KMS-11 (cell line): ENCODE measurements around the gene GRIP1.

ENCODE experiments used
- H2AFZ ChIP-seq: fragments of 200-600 bp; sonication (generic); 2 replicates; pipeline ENCODE4 v1.6.1; 2016; ENCODE audit warnings: antibody characterized with exemption, mixed run types, low read depth
- H3K27ac ChIP-seq: fragments of 200-600 bp; sonication (generic); 2 replicates; pipeline ENCODE4 v1.6.1; 2016; ENCODE audit warnings: mild to moderate bottlenecking, mixed run types
- H3K27me3 ChIP-seq: fragments of 200-600 bp; sonication (generic); 2 replicates; pipeline ENCODE4 v1.6.1; 2017; ENCODE audit warnings: mild to moderate bottlenecking, low read depth, mixed run types, moderate library complexity; ENCODE audit not compliant: insufficient read depth
- H3K36me3 ChIP-seq: fragments of 200-600 bp; sonication (generic); 2 replicates; pipeline ENCODE4 v1.6.1; 2017; ENCODE audit warnings: mild to moderate bottlenecking, mixed run types; ENCODE audit not compliant: insufficient read depth
- H3K4me1 ChIP-seq: fragments of 200-600 bp; sonication (generic); 2 replicates; pipeline ENCODE4 v1.6.1; 2016; ENCODE audit warnings: mild to moderate bottlenecking, low read depth, mixed run types; ENCODE audit not compliant: poor library complexity, severe bottlenecking
- H3K4me2 ChIP-seq: fragments of 200-600 bp; sonication (generic); 2 replicates; pipeline ENCODE4 v1.7.0; 2016; ENCODE audit warnings: mild to moderate bottlenecking, mixed run types
- H3K4me3 ChIP-seq: fragments of 200-600 bp; sonication (generic); IDR thresholded peaks from 2 replicates; pipeline ENCODE4 v1.6.1; 2017; ENCODE audit warnings: low read depth, low read length, mixed read lengths; ENCODE audit not compliant: insufficient read depth
- H3K79me2 ChIP-seq: fragments of 200-600 bp; sonication (generic); 2 replicates; pipeline ENCODE4 v1.6.1; 2016; ENCODE audit warnings: low read depth, mixed run types; ENCODE audit not compliant: insufficient read depth
- H3K9ac ChIP-seq: fragments of 200-600 bp; sonication (generic); 2 replicates; pipeline ENCODE4 v1.6.1; 2016; ENCODE audit warnings: mild to moderate bottlenecking, mixed run types
- H4K20me1 ChIP-seq: fragments of 200-600 bp; sonication (generic); 2 replicates; pipeline ENCODE4 v1.6.1; 2016; ENCODE audit warnings: mild to moderate bottlenecking, mixed run types; ENCODE audit not compliant: insufficient read depth
- TF ChIP-seq, protein P1 (sequence below): fragments of 200-600 bp; sonication (generic); conservative IDR thresholded peaks from 2 replicates; pipeline ENCODE4 v1.6.1; 2017; ENCODE audit warnings: low read depth, mild to moderate bottlenecking, antibody characterized with exemption, low read length, moderate library complexity, mixed read lengths

The GRIP1 gene

DNA sequence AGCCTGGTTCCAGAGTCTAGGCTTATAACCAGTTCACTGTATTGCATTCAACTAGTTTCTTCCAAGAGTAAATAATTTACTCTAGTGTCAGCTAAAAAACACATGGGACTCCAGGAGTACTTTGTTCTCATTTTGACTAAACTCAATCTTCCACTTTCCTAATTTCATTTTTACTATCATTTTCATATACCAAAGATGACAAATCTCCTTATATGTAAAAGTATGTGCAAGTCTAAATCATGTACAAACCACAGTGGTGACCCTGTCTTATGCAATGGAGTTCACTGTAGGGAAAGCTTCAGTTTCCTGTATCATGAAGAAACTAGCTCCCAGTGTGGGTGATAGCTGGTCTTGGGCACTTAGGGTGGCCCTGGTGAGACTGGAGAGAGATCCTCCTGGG lies 225.0 kb downstream of the GRIP1 start:
- Histone ChIP-seq H3K4me1 (no peaks in the 10 kb centered on the region), H3K36me3 (no peaks in the 10 kb centered on the region), H4K20me1 (no peaks in the 10 kb centered on the region), H3K27me3 (no peaks in the 10 kb centered on the region), H3K9ac (no peak overlapping the region), H3K79me2 (no peaks in the 10 kb centered on the region), H3K4me3 (no peak overlapping the region), H3K27ac (no peak overlapping the region), H2AFZ (no peak overlapping the region), H3K4me2 (no peak overlapping the region)
- TF ChIP-seq, protein P1, sequence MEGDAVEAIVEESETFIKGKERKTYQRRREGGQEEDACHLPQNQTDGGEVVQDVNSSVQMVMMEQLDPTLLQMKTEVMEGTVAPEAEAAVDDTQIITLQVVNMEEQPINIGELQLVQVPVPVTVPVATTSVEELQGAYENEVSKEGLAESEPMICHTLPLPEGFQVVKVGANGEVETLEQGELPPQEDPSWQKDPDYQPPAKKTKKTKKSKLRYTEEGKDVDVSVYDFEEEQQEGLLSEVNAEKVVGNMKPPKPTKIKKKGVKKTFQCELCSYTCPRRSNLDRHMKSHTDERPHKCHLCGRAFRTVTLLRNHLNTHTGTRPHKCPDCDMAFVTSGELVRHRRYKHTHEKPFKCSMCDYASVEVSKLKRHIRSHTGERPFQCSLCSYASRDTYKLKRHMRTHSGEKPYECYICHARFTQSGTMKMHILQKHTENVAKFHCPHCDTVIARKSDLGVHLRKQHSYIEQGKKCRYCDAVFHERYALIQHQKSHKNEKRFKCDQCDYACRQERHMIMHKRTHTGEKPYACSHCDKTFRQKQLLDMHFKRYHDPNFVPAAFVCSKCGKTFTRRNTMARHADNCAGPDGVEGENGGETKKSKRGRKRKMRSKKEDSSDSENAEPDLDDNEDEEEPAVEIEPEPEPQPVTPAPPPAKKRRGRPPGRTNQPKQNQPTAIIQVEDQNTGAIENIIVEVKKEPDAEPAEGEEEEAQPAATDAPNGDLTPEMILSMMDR, result no peak

DNA sequence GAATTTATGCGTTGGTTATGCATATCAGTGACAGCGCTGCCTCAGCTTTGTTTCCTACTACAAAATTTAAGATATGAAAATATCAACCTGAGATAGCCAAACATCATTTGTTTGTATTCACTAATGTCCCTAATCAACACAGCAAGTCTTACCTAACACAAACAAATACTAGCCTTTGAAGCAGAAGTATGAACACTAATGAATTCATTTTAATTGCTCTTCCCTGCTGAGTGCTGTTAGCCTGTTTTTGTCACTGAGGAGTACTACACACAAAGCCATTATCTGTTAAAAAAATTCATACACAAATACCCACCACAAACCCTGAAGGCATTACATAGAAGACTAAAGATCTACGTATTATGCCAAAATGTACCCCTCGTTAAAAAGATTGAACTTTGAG lies 225.8 kb downstream of the GRIP1 start:
- no peaks in the 10 kb centered on the region for H3K79me2 ChIP-seq
- H2AFZ ChIP-seq, result no peak overlapping the region
- H3K4me2 ChIP-seq, result no peak overlapping the region
- H3K4me1 ChIP-seq, result no peaks in the 10 kb centered on the region
- no peaks in the 10 kb centered on the region for H4K20me1 ChIP-seq
- H3K27me3 ChIP-seq, result no peaks in the 10 kb centered on the region
- TF ChIP-seq, protein P1, result no peak
- no peaks in the 10 kb centered on the region for H3K36me3 ChIP-seq
- H3K4me3 ChIP-seq, result no peak overlapping the region
- no peak overlapping the region for H3K9ac ChIP-seq
- H3K27ac ChIP-seq, result no peak overlapping the region

DNA sequence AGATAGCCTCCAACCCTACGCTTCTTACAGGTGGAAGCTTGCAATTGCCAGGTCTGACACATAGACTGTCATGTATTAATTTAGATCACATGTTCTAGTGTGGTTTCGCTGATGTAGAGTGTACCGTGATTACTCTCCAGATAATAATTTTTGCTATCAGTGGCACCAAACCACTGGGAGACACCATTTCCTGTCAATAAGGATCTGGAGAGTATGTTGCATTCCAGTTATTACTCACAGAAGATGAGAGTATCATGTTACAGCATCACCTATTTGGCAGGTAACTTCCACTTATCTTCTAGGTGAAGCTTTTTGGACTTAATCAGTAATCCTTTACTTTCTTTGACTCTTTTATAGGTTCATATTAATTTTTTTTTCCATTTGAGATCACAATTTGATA lies 229.3 kb downstream of the GRIP1 start:
- H3K4me3 ChIP-seq, result no peak overlapping the region

DNA sequence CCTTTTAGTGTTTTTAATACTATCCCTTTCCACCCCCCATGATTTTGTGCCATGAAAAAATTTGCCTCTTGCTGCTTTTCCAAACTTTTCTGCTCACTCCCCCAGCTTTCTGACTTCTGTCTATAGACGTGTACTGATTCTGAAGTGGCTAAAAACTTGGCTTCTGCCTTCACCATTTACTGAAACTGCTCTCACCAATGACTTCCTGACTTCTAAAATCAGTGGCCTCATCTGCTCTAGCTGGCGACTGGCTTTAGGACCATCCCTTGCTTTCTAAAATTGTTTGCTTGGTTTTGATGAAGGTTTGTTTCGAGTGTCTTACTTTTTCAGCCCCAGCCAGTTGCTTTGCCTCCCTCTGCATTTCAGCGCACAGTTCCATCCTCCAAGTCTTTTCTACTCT lies 231.2 kb downstream of the GRIP1 start:
- Histone ChIP-seq H3K9ac (no peak overlapping the region), H3K27ac (no peak overlapping the region), H3K4me1 (no peaks in the 10 kb centered on the region), H3K4me3 (no peak overlapping the region), H3K27me3 (no peaks in the 10 kb centered on the region), H2AFZ (no peak overlapping the region), H3K4me2 (no peak overlapping the region), H3K79me2 (no peaks in the 10 kb centered on the region), H4K20me1 (no peaks in the 10 kb centered on the region), H3K36me3 (no peaks in the 10 kb centered on the region)
- TF ChIP-seq, protein P1, result no peak

More for the DNA sequence above, 229.3 kb downstream of the GRIP1 start:
- no peak overlapping the region for H3K9ac ChIP-seq
- H3K27me3 ChIP-seq, result no peaks in the 10 kb centered on the region
- no peaks in the 10 kb centered on the region for H3K36me3 ChIP-seq
- TF ChIP-seq, protein P1, result no peak
- H3K4me2 ChIP-seq, result no peak overlapping the region
- H3K79me2 ChIP-seq, result no peaks in the 10 kb centered on the region
- H4K20me1 ChIP-seq, result no peaks in the 10 kb centered on the region
- H3K4me1 ChIP-seq, result no peaks in the 10 kb centered on the region
- H2AFZ ChIP-seq, result no peak overlapping the region
- no peak overlapping the region for H3K27ac ChIP-seq
